Kidney epithelial cell (primary cell): ENCODE measurements around the gene CTH. TPM values are rescaled to one million over a fixed set of nuclear protein-coding genes. Genes with fewer than 3 reads are reported as not detected.

Experiments used
- DNase-seq: peaks from one replicate; pipeline ENCODE4 v3.0.0-alpha.2; 2010; ENCODE audit warnings: low read depth
- H3K27me3 ChIP-seq: 2 replicates; pipeline ENCODE4 v1.6.0; 2011; ENCODE audit warnings: low read length; ENCODE audit not compliant: control insufficient read depth, insufficient read depth
- H3K36me3 ChIP-seq: 2 replicates; pipeline ENCODE4 v1.5.1; 2011; ENCODE audit warnings: low read length; ENCODE audit not compliant: control insufficient read depth, insufficient read depth
- H3K4me3 ChIP-seq: 2 replicates; pipeline ENCODE4 v1.5.1; 2011; ENCODE audit warnings: low read depth, mild to moderate bottlenecking, control low read depth, low read length
- CTCF ChIP-seq: IDR thresholded peaks from 2 replicates; pipeline ENCODE4 v1.5.1; 2011; ENCODE audit warnings: mild to moderate bottlenecking, moderate library complexity, low read length, control low read depth, inconsistent platforms; ENCODE audit not compliant: insufficient read depth, poor library complexity, severe bottlenecking
- total RNA-seq: library from RNA; depleted of rRNA; stranded (reverse); fragments of >200 nt; gene quantifications from 2 replicates; pipeline ENCODE4 v1.2.3, GENCODE V29; 2015

Gene CTH
- total RNA-seq, 1 donor from 2014 or later = 18.2 TPM

DNA sequence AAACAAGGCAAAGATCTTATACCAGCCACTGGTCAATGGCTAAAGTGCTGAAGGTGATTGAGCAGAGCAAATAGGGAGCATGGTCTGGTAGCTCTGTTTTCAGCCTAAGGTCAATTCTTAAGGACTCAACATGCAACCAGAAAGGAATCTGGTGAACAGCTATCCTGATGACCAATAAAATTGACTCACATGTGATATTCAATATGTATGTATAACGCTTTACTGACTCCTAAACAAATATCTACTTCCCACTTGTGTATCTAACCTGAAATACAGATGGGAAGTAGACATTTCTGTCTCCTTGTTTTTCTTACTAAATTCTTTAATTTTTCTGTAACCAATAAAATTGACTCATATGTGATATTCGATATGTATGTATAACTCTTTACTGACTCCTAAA lies 24.9 kb upstream of the CTH start:
- Histone ChIP-seq H3K4me3 (no peak overlapping the region), H3K36me3 (no peaks in the 10 kb centered on the region), H3K27me3 (no peaks in the 10 kb centered on the region)
- no peak for DNase-seq
- no peak for TF ChIP-seq CTCF

- TF ChIP-seq CTCF = no peak
Measured at GRCh38 chr1:70387507-70387906, 23.6 kb upstream of the CTH start.

GRCh38 chr1:70392626-70393025 lies 18.4 kb upstream of the CTH start:
- H3K27me3 ChIP-seq = no peaks in the 10 kb centered on the region
- no peak for DNase-seq
- no peaks in the 10 kb centered on the region for H3K36me3 ChIP-seq
- no peak overlapping the region for H3K4me3 ChIP-seq
- no peak for TF ChIP-seq CTCF

More at GRCh38 chr1:70387507-70387906, 23.6 kb upstream of the CTH start:
- no peak overlapping the region for H3K4me3 ChIP-seq
- H3K27me3 ChIP-seq = no peaks in the 10 kb centered on the region
- no peaks in the 10 kb centered on the region for H3K36me3 ChIP-seq
- no peak for DNase-seq

DNA sequence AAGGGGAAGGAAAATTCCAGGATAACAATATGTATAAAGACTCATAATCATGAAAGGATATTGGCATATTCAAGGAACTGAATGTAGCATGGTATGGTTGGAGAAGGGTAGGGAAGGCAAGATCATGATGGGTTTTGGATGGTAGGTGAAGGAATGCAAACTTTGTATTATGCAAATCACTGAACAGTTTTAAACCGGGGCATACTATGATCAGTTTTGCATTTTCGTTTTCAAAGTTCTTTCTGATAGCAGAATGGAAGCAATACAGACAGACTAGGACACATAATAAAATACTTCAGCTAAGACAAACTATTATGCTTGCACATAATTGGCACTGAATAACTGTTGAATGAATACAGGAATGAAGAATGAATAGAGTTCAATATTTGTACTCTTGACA lies 14.5 kb upstream of the CTH start:
- no peak for DNase-seq
- Histone ChIP-seq H3K4me3 (no peak overlapping the region), H3K36me3 (no peaks in the 10 kb centered on the region), H3K27me3 (no peaks in the 10 kb centered on the region)
- TF ChIP-seq CTCF = no peak

GRCh38 chr1:70397013-70397412 lies 14.1 kb upstream of the CTH start:
- no peak for TF ChIP-seq CTCF
- H3K36me3 ChIP-seq = no peaks in the 10 kb centered on the region
- no peak for DNase-seq

DNA sequence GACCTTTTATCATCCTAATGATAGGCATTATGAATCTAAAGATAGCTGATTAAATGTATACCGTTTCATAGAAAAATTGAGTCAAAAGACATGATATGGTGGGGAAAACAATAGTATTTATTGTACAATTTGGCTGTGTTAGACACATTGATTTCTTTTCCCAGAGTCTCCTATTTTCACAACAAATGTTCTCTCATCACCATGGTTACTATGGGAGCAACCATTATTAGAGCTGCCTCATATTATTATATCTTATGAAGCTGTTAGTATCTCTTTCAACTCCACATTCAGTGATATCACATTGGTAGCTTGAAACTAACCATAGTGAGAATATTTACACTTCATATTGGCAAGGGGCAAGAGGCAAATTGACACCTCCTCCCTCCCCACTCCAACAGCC lies 10.7 kb upstream of the CTH start:
- DNase-seq = no peak
- no peaks in the 10 kb centered on the region for H3K27me3 ChIP-seq
- H3K4me3 ChIP-seq = no peak overlapping the region
- H3K36me3 ChIP-seq = no peaks in the 10 kb centered on the region
- no peak for TF ChIP-seq CTCF

More at GRCh38 chr1:70397013-70397412, 14.1 kb upstream of the CTH start:
- H3K27me3 ChIP-seq = no peaks in the 10 kb centered on the region
- no peak overlapping the region for H3K4me3 ChIP-seq
